ENCODE results near the gene ERGIC3. TPM values are rescaled to one million over a fixed set of nuclear protein-coding genes. Genes with fewer than 3 reads are reported as not detected.

ERGIC3 gene
- total and polyA plus RNA-seq, 10 donors = 127 to 179 (median 147) TPM

GRCh38 chr20:35564905-35565304, 23.0 kb downstream of the ERGIC3 start:
- TF ChIP-seq POLR2A (IDR thresholded peaks at IDR 0.05) = no peak
- WGBS, 5 donors = 93 to 96% (median 94%) methylated on average over 6 to 7 of the region's 7 CpGs
- Histone ChIP-seq H3K4me3 (no peak overlapping the region), H3K4me1 (no peaks in the 10 kb centered on the region), H3K27me3 (replicated peaks in 1 of 7) (no peaks in the 10 kb centered on the region), H3K36me3 (no peaks in the 10 kb centered on the region), H3K9me3 (no peaks in the 10 kb centered on the region), H3K27ac (no peak overlapping the region)
- intact Hi-C loops (cut with DNase I; ENCODE audit: low total_unique reads) = no loop called here
- peak; percentile 55 for DNase-seq

GRCh38 chr20:35568645-35569044, 26.8 kb downstream of the ERGIC3 start:
- 10 to 16% (median 14%) methylated on average over 2 of the region's 2 CpGs for WGBS, 5 donors
- no peak overlapping the region for H3K27ac ChIP-seq
- H3K9me3 ChIP-seq = peaks cover 0 to 16% (median 15%) of the 10 kb centered on the region in 8 donors
- peaks cover 0 to 3% (median 0%) of the 10 kb centered on the region in 6 donors for H3K36me3 ChIP-seq
- H3K4me3 ChIP-seq = no peak overlapping the region
- no peaks in the 10 kb centered on the region for H3K27me3 ChIP-seq (replicated peaks in 1 of 7)
- no peaks in the 10 kb centered on the region for H3K4me1 ChIP-seq
- DNase-seq = peak; percentile 9
- intact Hi-C loops (cut with DNase I; ENCODE audit: low total_unique reads) = no loop called here
- no peak for TF ChIP-seq POLR2A (IDR thresholded peaks at IDR 0.05)
- TF ChIP-seq, protein P1, sequence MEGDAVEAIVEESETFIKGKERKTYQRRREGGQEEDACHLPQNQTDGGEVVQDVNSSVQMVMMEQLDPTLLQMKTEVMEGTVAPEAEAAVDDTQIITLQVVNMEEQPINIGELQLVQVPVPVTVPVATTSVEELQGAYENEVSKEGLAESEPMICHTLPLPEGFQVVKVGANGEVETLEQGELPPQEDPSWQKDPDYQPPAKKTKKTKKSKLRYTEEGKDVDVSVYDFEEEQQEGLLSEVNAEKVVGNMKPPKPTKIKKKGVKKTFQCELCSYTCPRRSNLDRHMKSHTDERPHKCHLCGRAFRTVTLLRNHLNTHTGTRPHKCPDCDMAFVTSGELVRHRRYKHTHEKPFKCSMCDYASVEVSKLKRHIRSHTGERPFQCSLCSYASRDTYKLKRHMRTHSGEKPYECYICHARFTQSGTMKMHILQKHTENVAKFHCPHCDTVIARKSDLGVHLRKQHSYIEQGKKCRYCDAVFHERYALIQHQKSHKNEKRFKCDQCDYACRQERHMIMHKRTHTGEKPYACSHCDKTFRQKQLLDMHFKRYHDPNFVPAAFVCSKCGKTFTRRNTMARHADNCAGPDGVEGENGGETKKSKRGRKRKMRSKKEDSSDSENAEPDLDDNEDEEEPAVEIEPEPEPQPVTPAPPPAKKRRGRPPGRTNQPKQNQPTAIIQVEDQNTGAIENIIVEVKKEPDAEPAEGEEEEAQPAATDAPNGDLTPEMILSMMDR (IDR thresholded peaks at IDR 0.05 in 8 of 11, conservative IDR thresholded peaks at IDR 0.05 in 3 of 11) = no peak
- TF ChIP-seq POLR2AphosphoS5 (IDR thresholded peaks at IDR 0.05) = no peak

DNA sequence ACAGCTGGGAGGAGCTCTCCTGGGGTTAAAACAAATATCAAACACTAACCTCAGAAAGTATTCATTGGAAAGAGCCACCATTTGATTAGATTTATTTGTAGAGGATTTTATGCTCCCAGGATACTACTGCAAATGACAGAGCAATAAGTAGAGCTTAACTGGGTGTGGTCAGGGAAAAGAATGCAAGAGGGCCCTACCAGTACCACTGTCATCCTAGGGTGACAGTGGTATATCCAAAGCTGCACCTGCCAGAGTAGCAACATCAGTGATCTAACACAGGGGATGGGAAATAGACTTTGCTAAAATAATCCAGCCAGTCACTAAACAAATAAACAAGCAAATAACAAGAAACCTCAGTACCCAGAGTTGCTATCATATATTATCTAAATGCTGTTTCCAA, 29.7 kb downstream of the ERGIC3 start:
- TF ChIP-seq POLR2A (IDR thresholded peaks at IDR 0.05) (no peak), POLR2AphosphoS5 (IDR thresholded peaks at IDR 0.05) (no peak)
- TF ChIP-seq, protein P1 (IDR thresholded peaks at IDR 0.05 in 8 of 11, conservative IDR thresholded peaks at IDR 0.05 in 3 of 11) = no peak
- Histone ChIP-seq H3K4me1 (no peaks in the 10 kb centered on the region), H3K27ac (no peak overlapping the region), H3K27me3 (replicated peaks in 1 of 7) (no peaks in the 10 kb centered on the region), H3K36me3 (peaks cover 0 to 3% (median 0%) of the 10 kb centered on the region in 6 donors), H3K9me3 (peaks cover 0 to 22% (median 19%) of the 10 kb centered on the region in 8 donors), H3K4me3 (no peak overlapping the region)
- intact Hi-C loops (cut with DNase I; ENCODE audit: low total_unique reads) = no loop called here
- DNase-seq = no peak

DNA sequence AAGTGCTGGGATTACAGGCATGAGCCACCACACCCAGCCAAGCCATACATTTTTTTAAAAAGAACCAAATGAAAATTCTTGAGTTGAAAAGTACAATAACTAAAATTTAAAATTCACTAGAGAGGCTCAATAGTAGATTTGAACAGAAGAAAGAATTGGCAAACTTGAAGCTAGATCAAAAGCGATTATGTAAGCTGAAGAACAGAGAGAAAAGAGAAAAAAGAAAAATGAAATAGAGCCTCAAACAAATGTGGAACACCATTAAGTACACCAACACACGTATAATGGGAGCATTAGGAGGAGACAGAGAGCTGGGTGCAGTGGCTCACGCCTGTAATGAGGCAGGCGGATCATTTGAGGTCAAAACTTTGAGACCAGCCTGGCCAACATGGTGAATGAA, 31.0 kb downstream of the ERGIC3 start:
- H3K27me3 ChIP-seq (replicated peaks in 1 of 7) = no peaks in the 10 kb centered on the region
- peaks cover 0 to 3% (median 0%) of the 10 kb centered on the region in 6 donors for H3K36me3 ChIP-seq
- H3K9me3 ChIP-seq = peaks cover 0 to 22% (median 19%) of the 10 kb centered on the region in 8 donors
- H3K4me1 ChIP-seq = no peaks in the 10 kb centered on the region
- intact Hi-C loops (cut with DNase I; ENCODE audit: low total_unique reads) = no loop called here
- H3K27ac ChIP-seq = no peak overlapping the region
- no peak for DNase-seq
- no peak overlapping the region for H3K4me3 ChIP-seq
- TF ChIP-seq, protein P1 (IDR thresholded peaks at IDR 0.05 in 8 of 11, conservative IDR thresholded peaks at IDR 0.05 in 3 of 11) = no peak
- TF ChIP-seq POLR2AphosphoS5 (IDR thresholded peaks at IDR 0.05) (no peak), POLR2A (IDR thresholded peaks at IDR 0.05) (no peak)
- WGBS, 5 donors = 93 to 98% (median 95%) methylated on average over 4 of the region's 4 CpGs

GRCh38 chr20:35575958-35576357, 34.1 kb downstream of the ERGIC3 start:
- Histone ChIP-seq H3K9me3 (peaks cover 0 to 23% (median 21%) of the 10 kb centered on the region in 8 donors), H3K4me3 (no peak overlapping the region), H3K4me1 (no peaks in the 10 kb centered on the region), H3K27ac (no peak overlapping the region), H3K27me3 (replicated peaks in 1 of 7) (no peaks in the 10 kb centered on the region), H3K36me3 (peaks cover 0 to 3% (median 0%) of the 10 kb centered on the region in 6 donors)
- no peak for TF ChIP-seq POLR2A (IDR thresholded peaks at IDR 0.05)
- intact Hi-C loops (cut with DNase I; ENCODE audit: low total_unique reads) = no loop called here
- WGBS, 5 donors = 71 to 89% (median 81%) methylated on average over 2 to 4 of the region's 4 CpGs
- DNase-seq = no peak
